ENCODE measurements around the gene KIF20A.
A peak's percentile ranks its signal among the peaks of the same experiment; 100 is the strongest.
"Not testable (repeated sequence)": the region's sequence is repeated elsewhere in the genome, so short reads cannot be mapped to it uniquely, and the experiment has no call there.

Gene KIF20A

DNA sequence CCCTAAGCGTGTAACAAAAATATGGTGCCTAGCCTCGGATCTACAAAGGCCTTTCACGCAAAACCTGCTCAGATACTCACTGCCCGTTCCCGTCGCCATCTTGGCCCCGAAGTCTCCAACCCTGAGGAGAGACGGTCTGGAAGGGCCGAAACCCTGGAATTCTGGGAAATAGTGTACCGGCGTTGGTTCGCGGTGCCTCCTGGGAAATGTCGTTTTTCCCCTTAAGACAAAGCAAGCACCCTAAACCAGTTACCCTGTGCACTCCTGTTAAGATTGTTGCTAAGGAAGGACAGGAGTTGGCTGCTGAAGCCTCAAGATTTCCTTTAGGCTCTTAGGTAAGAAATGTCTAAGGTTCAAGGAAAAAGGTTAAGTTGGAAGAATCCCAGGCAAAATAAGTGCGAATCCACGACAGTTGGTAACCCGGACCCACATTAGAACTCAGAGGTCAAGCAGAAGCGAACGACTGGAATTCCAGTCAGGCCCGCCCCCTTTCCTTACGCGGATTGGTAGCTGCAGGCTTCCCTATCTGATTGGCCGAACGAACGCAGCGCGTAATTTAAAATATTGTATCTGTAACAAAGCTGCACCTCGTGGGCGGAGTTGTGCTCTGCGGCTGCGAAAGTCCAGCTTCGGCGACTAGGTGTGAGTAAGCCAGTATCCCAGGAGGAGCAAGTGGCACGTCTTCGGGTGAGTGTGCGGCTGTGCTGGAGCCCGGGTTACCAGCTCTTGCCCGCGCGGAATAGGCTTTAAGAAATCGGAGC lies at the start of gene KIF20A, which contains the start of gene BRD8:
Gene KIF20A, plus strand, starts transcription at position 597 of the 761 bp plus-strand sequence. CDS start 569 bp downstream, outside the sequence.
Gene BRD8, minus strand, starts transcription at position 115 of the 761 bp plus-strand sequence. Its CDS starts 16 bp downstream, at position 99.
- peak; percentile 88 for DNase-seq (ENCODE audit: low read depth)

DNA sequence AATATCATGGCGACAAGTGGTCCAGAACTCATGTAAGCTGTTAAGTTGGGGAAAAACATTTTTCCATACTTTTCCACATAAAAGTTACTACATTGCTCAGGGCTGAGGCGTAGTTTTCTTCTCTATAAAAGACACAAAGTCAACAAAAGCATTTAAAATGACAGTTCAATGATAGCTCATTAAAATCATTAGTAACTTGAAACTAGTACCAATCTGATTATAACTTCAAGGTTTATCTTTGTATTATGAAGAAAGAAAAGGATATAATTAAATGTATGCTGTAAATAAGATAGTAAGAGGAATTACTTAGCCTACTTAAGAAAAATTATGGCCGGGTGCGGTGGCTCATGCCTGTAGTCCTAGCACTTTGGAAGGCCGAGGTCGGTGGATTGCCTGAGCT lies 49.6 kb upstream of the KIF20A start:
- DNase-seq (ENCODE audit: low read depth), result no peak

DNA sequence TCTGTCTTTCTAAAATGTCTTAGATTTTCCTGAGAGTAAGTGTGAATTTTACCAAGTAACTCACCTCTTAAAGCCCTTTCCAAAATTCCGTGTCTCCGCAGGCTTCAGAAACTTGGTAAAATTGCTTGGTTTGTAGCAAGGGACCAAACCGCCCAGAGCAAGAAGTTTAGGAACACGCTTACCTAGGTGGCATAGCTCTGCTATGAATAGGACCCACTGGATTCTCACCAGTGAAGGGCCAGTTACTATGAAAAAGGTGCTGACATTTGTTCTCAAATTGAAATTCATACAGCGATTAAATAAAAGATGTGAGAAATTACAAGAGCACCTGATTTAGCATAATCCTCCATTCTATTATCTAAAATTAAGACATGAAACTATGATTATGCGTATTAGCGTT lies 46.4 kb upstream of the KIF20A start:
- no peak for DNase-seq (ENCODE audit: low read depth)

DNA sequence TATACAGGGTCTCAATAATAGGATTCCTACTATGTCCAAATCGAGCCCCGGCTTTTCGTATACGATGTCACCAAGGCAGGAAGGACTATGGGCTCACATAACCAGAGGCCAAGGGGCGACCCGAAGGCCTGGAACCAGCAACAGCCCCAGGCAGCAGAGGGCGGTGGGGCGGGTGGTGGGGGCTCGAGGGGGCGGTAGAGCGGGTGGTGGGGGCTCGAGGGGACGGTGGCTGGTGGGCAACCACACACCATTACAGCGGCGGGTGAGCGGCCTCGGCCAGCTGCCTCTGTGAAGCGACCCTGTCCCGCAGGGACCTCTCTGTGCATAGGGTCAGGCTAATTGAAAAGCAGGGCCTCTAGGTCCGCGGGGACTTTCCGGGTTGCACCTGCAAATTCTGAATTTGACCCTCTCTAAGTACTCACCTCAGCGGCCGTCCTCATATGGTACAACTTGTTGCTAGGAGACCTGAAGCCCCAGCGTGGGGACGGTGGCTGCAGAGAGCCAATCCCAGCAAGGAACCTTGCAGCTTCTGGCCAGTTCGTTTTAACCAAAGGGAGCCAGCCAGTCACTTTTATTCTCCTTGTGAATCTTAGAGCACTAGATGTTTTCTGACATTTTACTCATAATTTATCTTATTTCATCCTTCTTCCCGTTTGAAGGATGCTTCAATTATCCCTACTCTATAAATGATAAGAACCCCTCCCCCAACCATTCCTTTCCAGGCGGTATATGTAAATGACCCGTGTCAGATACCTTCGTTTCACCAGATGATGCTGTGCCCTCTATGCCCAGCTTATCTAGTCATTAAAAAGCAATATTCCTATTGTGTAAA lies 39.7 kb upstream of the KIF20A start, which contains the start of gene NME5:
Gene NME5, minus strand, starts transcription at position 480 of the 832 bp plus-strand sequence. CDS start 648 bp downstream, outside the sequence.
- no peak for DNase-seq (ENCODE audit: low read depth)

DNA sequence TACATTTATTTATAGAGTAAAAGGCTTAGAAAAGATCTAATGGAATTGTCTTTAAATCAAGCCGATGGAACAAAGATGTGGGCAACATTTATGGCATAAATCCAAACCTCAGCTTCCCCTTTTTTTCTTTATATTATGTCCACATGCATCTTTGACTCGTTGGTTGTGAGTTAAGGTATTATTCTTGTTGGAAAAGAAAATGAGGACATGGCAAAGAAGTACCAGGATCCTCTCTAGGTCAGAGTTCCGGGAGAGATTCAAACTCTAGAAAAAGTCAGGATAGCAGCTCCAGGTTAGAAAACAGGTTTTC lies 39.2 kb upstream of the KIF20A start:
- DNase-seq (ENCODE audit: low read depth), result no peak

DNA sequence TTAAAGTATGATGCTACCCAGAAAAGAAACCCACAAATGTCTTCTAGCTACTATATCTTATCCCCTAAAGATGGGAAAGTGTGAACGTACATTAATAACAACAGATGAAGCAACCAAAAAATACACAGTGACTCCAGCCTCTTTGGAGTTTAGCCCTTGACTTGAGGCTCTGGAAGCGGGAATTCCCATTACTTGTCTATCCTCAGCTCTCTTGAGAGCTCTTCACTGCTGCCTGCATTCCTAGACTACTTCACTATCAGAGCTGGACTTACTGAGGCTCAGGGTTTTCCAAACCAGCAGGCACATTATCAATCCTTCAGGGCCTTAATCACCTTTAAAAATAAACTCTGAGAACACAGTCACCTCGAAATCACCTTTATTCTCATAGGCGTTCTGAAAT lies 38.6 kb upstream of the KIF20A start:
- no peak for DNase-seq (ENCODE audit: low read depth)

DNA sequence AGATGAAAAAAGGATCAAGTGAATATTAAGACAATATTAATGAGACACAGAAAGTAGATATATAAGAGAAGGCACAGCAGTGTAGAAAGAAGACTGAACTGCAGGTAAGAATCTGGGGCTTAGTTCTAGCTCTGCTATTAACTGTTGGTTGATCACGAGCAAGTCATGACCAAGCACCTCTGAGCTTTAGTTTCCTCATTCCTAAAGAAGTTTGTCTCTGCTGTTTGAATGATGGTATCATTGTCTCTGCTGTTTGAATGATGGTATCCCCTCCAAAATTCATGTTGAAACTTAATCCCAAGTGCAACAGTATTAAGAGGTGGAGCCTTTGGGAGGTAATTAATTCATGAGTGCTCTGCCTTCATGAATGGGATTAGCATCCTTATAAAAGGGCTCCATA lies 37.2 kb upstream of the KIF20A start:
- DNase-seq (ENCODE audit: low read depth), result no peak

DNA sequence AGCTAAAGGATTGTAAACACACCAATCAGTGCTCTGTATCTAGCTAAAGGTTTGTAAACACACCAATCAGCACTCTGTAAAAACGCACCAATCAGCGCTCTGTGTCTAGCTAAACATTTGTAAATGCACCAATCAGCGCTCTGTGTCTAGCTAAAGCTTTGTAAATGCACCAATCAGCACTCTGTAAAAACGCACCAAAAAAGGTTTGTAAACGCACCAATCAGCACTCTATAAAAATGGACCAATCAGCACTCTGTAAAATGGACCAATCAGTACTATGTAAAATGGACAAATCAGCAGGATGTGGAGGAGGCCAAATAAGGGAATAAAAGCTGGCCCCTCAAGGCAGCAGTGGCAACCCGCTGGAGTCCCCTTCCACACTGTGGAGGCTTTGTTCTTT lies 35.3 kb upstream of the KIF20A start:
- not testable (repeated sequence) for DNase-seq (ENCODE audit: low read depth)

DNA sequence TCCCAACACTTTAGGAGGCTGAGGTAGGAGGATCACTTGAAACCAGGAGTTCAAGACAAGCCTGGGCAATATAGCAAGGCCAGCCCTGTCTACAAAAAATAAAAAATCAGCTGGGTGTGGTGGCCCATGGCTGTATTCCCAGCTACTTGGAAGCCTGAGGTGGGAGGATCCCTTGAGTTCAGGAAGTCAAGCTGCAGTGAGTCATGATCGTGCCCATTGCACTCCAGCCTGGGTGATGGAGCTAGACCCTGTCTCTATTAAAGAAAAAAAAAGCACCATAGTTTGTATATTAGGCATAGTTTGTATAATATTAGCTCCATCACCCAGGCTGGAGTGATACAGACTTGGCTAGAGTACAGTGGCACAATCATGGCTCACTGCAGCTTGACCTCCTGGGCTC lies 30.1 kb upstream of the KIF20A start:
- peak; percentile 61 for DNase-seq (ENCODE audit: low read depth)

DNA sequence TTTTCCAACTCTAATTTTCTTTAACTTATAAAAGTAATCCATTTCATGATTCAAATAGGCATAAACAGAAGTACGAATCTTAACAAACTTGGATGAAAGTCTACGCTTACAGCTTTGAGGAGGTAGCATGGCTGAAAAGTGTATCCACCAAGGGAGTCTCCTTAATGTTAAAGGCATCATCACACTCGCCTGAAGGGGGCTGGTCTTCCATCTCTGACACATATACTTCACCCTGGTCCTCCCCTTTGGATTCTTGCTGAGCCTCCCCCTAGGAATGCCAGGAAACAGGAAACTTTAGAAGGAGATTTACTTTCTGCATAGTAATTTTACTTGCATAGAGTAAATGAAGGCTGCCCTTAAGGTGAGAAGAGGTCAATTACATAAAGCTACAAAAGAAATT lies 29.4 kb upstream of the KIF20A start:
- DNase-seq (ENCODE audit: low read depth), result no peak

DNA sequence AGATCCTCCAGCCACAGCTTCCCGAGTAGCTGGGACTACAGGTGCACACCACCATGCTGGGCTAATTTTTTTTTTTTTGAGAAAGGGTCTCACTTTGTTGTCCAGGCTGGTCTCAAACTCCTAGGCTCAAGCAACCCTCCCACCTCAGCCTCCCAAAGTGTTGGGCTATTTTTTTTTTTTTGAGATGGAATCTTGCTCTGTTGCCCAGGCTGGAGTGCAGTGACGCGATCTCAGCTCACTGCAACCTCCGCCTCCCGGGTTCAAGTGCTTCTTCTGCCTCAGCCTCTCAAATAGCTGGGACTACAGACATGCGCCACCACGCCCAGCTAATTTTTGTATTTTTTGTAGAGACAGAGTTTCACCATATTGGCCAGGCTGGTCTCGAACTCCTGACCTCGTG lies 22.9 kb upstream of the KIF20A start:
- not testable (repeated sequence) for DNase-seq (ENCODE audit: low read depth)

DNA sequence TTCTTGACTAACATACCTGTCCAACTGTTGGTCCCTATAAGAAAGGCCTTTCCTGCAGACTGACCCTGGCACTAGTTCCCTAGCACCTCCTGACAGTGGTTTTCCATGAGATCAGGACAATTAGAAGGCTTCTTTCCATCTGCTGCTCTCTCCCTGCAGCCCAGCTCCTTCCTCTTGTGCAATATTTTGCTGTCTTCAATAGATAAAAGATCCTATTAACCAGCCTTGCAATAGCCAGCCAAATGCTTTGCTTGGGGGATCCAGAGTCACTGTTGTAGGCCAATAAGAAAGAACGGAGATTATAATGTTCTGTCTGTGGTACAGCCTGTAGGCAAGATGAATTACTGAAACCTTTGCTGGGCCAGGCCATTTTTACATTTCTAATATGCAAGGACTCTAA lies 21.3 kb upstream of the KIF20A start:
- DNase-seq (ENCODE audit: low read depth), result no peak

DNA sequence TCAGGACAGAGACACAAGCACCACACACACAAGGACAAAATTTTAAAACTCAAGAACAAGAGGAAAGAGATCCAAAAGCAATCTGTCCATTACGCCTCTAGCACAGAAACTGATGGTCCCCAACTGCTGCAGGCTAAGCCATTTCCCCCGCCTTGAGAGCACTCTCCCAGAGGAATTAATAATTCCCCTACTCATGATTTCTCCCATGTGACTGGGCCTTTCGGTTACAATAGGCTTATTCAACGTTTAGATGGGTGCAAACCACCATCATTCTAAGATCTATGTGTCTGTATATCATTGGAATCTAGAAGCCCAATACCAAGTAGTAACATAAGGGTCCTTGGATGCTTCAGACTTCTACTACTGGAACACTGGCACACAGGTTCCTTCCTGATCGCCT lies 19.2 kb upstream of the KIF20A start:
- no peak for DNase-seq (ENCODE audit: low read depth)

DNA sequence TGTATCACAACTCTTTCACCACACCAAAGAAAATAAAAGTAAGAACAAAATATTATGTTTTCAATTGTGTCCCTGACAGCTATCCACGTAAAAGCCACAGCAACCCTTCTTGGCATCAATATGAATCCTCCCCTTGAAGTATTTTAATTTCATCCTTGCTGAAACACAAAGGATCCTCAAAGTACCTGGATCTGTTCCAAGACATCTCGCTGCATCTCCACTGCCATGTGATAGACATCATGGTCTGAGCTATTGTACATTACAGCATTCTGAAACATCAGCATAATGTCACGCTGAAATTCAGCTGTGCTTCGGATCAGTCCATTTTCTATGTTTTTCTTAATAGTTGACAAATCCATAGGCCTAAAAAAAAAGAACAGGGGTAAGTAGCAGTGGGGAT lies 18.2 kb upstream of the KIF20A start:
- DNase-seq (ENCODE audit: low read depth), result no peak

DNA sequence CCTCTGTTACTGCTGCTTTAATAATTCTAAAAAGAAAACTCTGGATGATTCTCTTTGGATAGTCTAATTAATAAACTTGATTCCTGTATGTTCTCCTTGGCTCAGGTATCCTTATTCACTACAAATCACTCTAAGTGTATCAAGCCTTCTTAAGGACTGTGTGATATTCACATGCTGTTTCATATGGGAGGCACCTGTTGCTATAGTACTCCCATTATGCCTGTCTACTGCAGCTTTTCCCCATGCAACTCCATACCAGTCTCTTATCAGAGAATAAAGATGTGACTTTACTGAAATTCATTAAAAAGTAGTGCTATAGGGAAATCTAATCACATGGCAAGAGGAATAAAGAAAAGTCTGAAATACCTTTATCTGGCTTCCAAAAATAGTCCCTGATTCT lies 15.2 kb upstream of the KIF20A start:
- DNase-seq (ENCODE audit: low read depth), result no peak

DNA sequence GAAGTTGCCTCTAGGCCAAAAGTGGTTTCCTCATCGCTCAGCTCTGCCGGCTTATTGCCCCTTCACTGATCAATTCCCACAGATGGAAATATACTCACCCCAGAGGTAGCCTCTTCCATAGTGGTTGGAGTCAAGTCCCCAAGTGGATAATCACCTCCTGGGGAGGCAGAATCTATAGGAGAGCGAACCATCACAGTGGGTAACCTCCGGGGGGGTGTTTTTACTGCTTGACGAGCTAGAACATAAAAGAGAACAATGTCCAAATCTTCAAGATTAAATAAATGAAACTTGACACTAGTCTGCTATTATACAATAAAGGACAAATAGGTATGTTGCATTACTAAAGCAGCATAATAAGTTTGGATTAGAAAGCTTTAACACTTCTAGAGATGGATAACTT lies 9.8 kb upstream of the KIF20A start:
- no peak for DNase-seq (ENCODE audit: low read depth)

DNA sequence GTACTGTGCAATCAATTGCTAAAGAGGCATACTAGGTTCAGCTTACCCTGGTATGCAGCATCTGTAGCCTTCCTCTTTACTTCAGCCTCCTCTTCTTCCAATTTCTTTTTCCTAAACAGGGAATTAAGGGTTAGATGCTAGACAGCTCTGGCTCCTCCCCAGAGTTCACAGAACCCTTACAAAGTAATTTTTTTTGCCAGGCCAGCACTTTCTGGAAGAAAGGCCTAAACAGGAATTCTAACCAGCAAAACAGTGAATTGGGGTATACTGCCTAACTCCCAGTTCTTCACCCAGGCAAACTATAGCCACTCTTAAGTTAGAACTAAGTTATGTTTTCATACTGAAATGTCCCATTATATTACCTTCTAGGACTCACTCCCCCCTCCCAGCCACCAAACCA lies 8.6 kb upstream of the KIF20A start:
- DNase-seq (ENCODE audit: low read depth), result no peak

DNA sequence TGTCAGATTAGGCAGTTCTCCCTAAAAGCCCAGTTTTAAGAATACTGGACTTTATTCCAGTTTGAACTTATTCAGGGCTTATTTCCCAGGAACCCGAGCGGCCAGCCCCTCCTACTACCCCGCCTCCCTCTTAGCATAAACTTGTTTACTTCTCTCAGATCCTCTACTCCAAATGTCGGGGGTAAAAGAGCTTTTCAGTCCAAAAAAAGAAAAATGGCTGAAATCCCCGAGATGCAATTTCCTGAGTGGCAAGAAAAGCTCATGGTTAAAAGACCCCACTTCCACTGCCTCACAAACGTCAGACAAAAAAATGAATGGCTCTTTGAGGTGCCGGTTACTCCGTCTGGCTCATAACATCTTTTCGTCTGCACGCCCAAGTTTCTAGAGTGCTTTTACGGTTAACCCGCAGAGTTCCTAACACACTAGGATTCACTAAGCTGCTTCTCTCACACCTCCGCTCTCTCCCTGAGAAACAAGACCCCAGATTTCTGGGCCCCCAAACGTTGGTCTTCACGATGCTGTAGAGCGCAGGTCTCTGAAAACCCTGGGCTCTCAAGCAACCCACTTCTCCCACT lies 884 bp upstream of the KIF20A start:
- no peak for DNase-seq (ENCODE audit: low read depth)

DNA sequence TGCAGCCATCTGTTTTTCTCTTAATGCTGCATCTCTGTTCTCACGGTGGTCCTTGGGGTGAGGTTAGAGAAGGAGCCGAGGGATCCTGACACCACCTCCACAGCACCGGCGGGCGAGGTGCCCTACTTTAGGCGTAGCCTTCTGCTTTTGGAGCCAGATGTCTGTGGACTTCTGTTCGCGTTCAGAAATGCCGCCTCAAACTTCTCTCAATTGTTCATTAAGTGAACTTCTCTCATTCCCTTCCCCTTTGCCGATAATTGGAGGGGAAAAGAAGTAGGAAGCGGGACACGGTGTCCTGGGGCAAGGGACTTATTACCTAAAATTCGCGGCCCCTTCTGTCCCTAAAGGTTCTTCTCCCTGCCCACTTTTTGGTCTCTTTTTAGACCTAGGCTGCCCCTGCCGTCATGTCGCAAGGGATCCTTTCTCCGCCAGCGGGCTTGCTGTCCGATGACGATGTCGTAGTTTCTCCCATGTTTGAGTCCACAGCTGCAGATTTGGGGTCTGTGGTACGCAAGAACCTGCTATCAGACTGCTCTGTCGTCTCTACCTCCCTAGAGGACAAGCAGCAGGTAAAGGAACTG lies 455 bp downstream of the KIF20A start:
- DNase-seq (ENCODE audit: low read depth), result no peak

DNA sequence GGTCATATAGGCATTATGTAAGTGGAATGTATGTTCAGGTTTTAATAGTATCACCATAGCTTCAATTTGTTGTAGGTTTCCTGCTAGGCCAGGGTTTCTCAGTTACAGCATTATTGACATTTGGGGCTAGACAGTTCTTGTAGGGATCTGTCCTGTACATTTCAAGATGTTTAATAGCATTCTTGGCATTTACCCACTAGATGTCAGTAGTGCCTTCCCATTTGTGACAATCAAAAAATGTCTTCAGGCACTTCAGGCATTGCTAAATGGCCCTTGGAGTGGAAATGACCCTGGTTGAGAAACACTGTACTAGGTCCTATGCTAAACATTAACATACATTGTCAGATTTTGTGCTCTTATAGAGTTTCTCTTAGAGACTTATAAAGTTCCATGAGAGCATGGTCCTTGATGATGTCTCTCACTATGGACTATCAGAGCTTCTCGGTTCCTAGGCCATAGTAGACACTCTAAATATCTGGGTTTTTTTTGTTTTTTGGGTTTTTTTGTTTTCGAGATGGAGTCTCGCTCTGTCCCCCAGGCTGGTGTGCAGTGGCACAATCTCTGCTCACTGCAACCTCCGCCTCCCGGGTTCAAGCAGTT lies 1.4 kb downstream of the KIF20A start:
- peak; percentile 19 for DNase-seq (ENCODE audit: low read depth)

DNA sequence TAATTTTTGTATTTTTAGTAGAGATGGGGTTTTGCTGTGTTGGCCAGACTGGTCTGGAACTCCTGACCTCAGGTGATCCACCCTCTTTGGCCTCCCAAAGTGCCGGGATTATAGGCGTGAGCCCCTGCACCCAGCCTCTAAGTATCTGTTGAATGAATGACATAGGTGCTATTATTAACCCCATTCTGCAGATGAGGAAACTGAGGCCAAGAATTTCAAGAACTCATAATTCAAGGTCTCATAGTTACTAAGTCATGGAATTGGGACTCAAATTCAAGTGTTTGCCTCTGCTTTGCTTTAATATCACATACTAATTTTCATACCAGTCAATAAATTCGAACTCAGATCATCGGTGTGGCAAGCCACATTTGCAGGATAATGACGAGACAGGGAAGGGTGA lies 1.9 kb downstream of the KIF20A start:
- no peak for DNase-seq (ENCODE audit: low read depth)

DNA sequence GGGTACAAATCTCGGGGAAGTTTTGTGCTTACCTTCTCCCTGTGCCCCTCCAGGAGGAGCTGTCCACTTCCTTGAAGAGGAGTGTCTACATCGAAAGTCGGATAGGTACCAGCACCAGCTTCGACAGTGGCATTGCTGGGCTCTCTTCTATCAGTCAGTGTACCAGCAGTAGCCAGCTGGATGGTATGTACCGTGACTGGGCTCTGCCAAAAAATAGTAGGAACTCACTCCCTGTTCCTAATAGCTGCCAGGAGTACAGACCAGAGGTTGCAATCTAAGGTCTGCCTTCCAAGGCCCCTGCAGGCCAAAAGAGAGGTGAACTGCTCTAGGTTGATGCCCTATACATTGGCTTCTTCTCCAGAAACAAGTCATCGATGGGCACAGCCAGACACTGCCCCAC lies 3.9 kb downstream of the KIF20A start:
- no peak for DNase-seq (ENCODE audit: low read depth)

Measured in GM04503 (cell line).